ENCODE results near the gene C9orf57. TPM values are rescaled to one million over a fixed set of nuclear protein-coding genes. Genes with fewer than 3 reads are reported as not detected.
"Not testable (repeated sequence)": the region's sequence is repeated elsewhere in the genome, so short reads cannot be mapped to it uniquely, and the experiment has no call there.

C9orf57 gene
- total RNA-seq, 2 experiments from 2014 or later, result not detected

- Mint-ChIP-seq H3K4me1 (ENCODE audit: low read depth) (peaks cover 13% of the 10 kb centered on the region), H3K36me3 (ENCODE audit: low read depth) (no peaks in the 10 kb centered on the region), H3K27me3 (no peaks in the 10 kb centered on the region), H3K9me3 (no peaks in the 10 kb centered on the region), H3K4me3 (no peak overlapping the region), H3K27ac (no peak overlapping the region)
- POLR2A ChIA-PET, result interaction anchor here (0.7 kb wide), 1 partner anchor 26 kb away, joined by 3 read pairs; no protein-coding TSS in a partner anchor
- ATAC-seq (no peak), DNase-seq (no peak)
- CTCF ChIA-PET, result interaction anchor here (0.7 to 2.1 kb wide), 3 partner anchors 9 to 194 kb away, joined by 3 to 9 read pairs (median 5); no protein-coding TSS in a partner anchor
- intact Hi-C loops (cut with micrococcal nuclease), result no loop called here
- no peak for TF ChIP-seq CTCF (IDR thresholded peaks at IDR 0.05)
Measured at GRCh38 chr9:72013292-72013760, 47.1 kb downstream of the C9orf57 start.

- intact Hi-C loops (cut with micrococcal nuclease), result no loop called here
Measured at GRCh38 chr9:72012646-72013045, 47.8 kb downstream of the C9orf57 start.

GRCh38 chr9:72007726-72008125 lies 52.7 kb downstream of the C9orf57 start:
- intact Hi-C loops (cut with micrococcal nuclease); POLR2A ChIA-PET; H3K9me3 Mint-ChIP-seq; ATAC-seq; H3K27ac Mint-ChIP-seq; H3K4me3 Mint-ChIP-seq; H3K4me1 Mint-ChIP-seq (ENCODE audit: low read depth); DNase-seq; H3K27me3 Mint-ChIP-seq; H3K36me3 Mint-ChIP-seq (ENCODE audit: low read depth): not testable (repeated sequence)
- CTCF ChIA-PET, result interaction anchor here (1.2 kb wide), 1 partner anchor 8 kb away, joined by 3 read pairs; no protein-coding TSS in a partner anchor

More at GRCh38 chr9:72012646-72013045, 47.8 kb downstream of the C9orf57 start:
- Mint-ChIP-seq H3K4me3 (no peak overlapping the region), H3K36me3 (ENCODE audit: low read depth) (no peaks in the 10 kb centered on the region), H3K4me1 (ENCODE audit: low read depth) (peaks cover 13% of the 10 kb centered on the region), H3K27ac (no peak overlapping the region), H3K9me3 (no peaks in the 10 kb centered on the region), H3K27me3 (no peaks in the 10 kb centered on the region)
- no peak for TF ChIP-seq CTCF (IDR thresholded peaks at IDR 0.05)
- no peak for ATAC-seq
- no peak for DNase-seq
- ChIA-PET CTCF (interaction anchor here (2.0 to 2.1 kb wide), 2 partner anchors 12 to 194 kb away, joined by 5 to 9 read pairs; no protein-coding TSS in a partner anchor), POLR2A (interaction anchor here (0.7 kb wide), 1 partner anchor 25 kb away, joined by 3 read pairs; no protein-coding TSS in a partner anchor)

GRCh38 chr9:72006501-72006900 lies 53.9 kb downstream of the C9orf57 start:
- ATAC-seq (no peak), DNase-seq (no peak)
- Mint-ChIP-seq H3K36me3 (ENCODE audit: low read depth) (no peaks in the 10 kb centered on the region), H3K27ac (no peak overlapping the region), H3K4me1 (ENCODE audit: low read depth) (no peaks in the 10 kb centered on the region), H3K4me3 (no peak overlapping the region), H3K27me3 (no peaks in the 10 kb centered on the region), H3K9me3 (no peaks in the 10 kb centered on the region)
- TF ChIP-seq CTCF (IDR thresholded peaks at IDR 0.05), result no peak
- intact Hi-C loops (cut with micrococcal nuclease), result no loop called here
- CTCF ChIA-PET, result interaction anchor here (0.7 to 1.2 kb wide), 4 partner anchors 9 to 200 kb away, joined by 3 to 5 read pairs (median 3); no protein-coding TSS in a partner anchor
- POLR2A ChIA-PET, result no interaction called here

DNA sequence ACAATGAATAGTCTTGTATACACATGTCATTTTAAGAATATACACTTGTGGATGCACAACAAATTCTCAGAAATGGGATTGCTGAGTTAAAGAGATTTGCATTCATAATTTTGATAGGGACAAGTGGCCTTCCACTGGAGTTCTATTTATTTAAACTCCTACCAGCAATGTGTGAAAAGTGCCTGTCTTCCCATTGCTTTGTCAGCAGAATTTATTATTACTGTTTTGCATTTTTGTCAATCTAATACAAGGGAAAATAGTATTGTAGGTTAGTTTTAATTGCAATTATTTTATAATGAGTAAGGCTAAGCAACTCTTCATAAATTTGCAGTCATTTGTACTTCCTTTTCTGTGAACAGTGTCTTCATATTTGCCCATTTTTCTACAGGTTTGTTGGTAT lies 55.0 kb downstream of the C9orf57 start:
- TF ChIP-seq CTCF (IDR thresholded peaks at IDR 0.05), result no peak
- Mint-ChIP-seq H3K9me3 (peaks cover 3% of the 10 kb centered on the region), H3K36me3 (ENCODE audit: low read depth) (no peaks in the 10 kb centered on the region), H3K4me1 (ENCODE audit: low read depth) (no peaks in the 10 kb centered on the region), H3K4me3 (no peak overlapping the region), H3K27me3 (no peaks in the 10 kb centered on the region), H3K27ac (no peak overlapping the region)
- CTCF ChIA-PET, result no interaction called here
- DNase-seq, result no peak
- POLR2A ChIA-PET, result interaction anchor here (0.7 kb wide), 1 partner anchor 26 kb away, joined by 4 read pairs; no protein-coding TSS in a partner anchor
- ATAC-seq, result no peak
- intact Hi-C loops (cut with micrococcal nuclease), result no loop called here

Other genes with a start within 250 kb of the C9orf57 start
- gene ABHD17B, start 149.4 kb downstream of the C9orf57 start, total RNA-seq, result 10 to 100 TPM; 15.5 to 16.5 TPM
- 1 to 10 TPM; 7.6 to 8.9 TPM for gene C9orf85, start 149.0 kb downstream of the C9orf57 start, total RNA-seq
- not detected for gene GDA, start 88.8 kb upstream of the C9orf57 start, total RNA-seq

Data from activated CD8-positive, alpha-beta T cell treated with anti-CD3 and anti-CD28 coated beads for 36 hours (primary cell).